ENCODE measurements around the gene XPR1. TPM values are rescaled to one million over a fixed set of nuclear protein-coding genes. Genes with fewer than 3 reads are reported as not detected.
"Not testable (repeated sequence)": the region's sequence is repeated elsewhere in the genome, so short reads cannot be mapped to it uniquely, and the experiment has no call there.

XPR1 gene
- total RNA-seq, 1 donor from 2014 or later = 62.6 TPM

GRCh38 chr1:180722586-180722985 is 90.8 kb downstream of the XPR1 start:
- Mint-ChIP-seq H3K4me1 (ENCODE audit: low read depth) (no peaks in the 10 kb centered on the region), H3K4me3 (ENCODE audit: low read depth) (no peak overlapping the region), H3K9me3 (ENCODE audit: low read depth) (peaks cover 7% of the 10 kb centered on the region), H3K36me3 (ENCODE audit: insufficient read depth) (peaks cover 14% of the 10 kb centered on the region), H3K27ac (no peak overlapping the region), H3K27me3 (no peaks in the 10 kb centered on the region)
- TF ChIP-seq, protein P1, sequence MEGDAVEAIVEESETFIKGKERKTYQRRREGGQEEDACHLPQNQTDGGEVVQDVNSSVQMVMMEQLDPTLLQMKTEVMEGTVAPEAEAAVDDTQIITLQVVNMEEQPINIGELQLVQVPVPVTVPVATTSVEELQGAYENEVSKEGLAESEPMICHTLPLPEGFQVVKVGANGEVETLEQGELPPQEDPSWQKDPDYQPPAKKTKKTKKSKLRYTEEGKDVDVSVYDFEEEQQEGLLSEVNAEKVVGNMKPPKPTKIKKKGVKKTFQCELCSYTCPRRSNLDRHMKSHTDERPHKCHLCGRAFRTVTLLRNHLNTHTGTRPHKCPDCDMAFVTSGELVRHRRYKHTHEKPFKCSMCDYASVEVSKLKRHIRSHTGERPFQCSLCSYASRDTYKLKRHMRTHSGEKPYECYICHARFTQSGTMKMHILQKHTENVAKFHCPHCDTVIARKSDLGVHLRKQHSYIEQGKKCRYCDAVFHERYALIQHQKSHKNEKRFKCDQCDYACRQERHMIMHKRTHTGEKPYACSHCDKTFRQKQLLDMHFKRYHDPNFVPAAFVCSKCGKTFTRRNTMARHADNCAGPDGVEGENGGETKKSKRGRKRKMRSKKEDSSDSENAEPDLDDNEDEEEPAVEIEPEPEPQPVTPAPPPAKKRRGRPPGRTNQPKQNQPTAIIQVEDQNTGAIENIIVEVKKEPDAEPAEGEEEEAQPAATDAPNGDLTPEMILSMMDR (IDR thresholded peaks at IDR 0.05; ENCODE audit: unreplicated experiment) = no peak
- DNase-seq (ENCODE audit: low spot score, unreplicated experiment) = no peak

DNA sequence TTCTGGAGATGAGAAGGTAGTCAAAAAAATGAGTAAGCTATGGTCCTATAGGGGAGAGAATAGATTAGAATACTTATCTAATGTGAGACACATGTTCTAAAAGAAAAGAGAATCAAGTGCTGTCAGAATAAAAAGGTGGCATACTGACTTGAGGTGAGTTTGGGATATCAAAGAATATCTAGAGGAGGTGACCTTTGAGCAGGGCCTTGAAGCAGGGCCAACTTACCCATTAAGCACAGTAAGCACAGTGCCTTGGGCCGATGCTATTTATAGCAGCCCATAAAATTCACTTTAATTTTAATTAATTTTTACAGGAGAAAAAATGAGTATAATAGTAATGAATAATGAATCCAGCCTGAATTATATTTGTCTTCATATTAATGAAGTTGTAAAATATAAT is 92.2 kb downstream of the XPR1 start:
- H3K36me3 Mint-ChIP-seq (ENCODE audit: insufficient read depth) = peaks cover 19% of the 10 kb centered on the region
- TF ChIP-seq, protein P1 (IDR thresholded peaks at IDR 0.05; ENCODE audit: unreplicated experiment) = no peak
- H3K4me3 Mint-ChIP-seq (ENCODE audit: low read depth) = no peak overlapping the region

DNA sequence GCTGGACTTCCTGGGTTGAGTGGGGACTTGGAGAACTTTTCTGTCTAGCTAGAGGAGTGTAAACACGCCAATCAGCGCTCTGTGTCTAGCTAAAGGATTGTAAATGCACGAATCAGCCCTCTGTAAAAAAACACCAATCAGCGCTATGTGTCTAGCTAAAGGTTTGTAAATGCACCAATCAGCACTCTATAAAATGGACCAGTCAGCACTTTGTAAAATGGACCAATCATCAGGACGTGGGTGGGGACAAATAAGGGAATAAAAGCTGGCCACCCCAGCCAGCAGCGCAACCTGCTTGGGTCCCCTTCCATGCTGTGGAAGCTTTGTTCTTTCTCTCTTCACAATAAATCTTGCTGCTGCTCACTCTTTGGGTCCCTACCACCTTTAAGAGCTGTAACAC is 94.2 kb downstream of the XPR1 start:
- H3K9me3 Mint-ChIP-seq (ENCODE audit: low read depth) = peaks cover 26% of the 10 kb centered on the region
- H3K27me3 Mint-ChIP-seq; DNase-seq (ENCODE audit: low spot score, unreplicated experiment); H3K27ac Mint-ChIP-seq; H3K4me1 Mint-ChIP-seq (ENCODE audit: low read depth); H3K4me3 Mint-ChIP-seq (ENCODE audit: low read depth): not testable (repeated sequence)
- peaks cover 28% of the 10 kb centered on the region for H3K36me3 Mint-ChIP-seq (ENCODE audit: insufficient read depth)

More for the DNA sequence above, 92.2 kb downstream of the XPR1 start:
- no peaks in the 10 kb centered on the region for H3K4me1 Mint-ChIP-seq (ENCODE audit: low read depth)
- no peak overlapping the region for H3K27ac Mint-ChIP-seq
- DNase-seq (ENCODE audit: low spot score, unreplicated experiment) = no peak
- peaks cover 11% of the 10 kb centered on the region for H3K9me3 Mint-ChIP-seq (ENCODE audit: low read depth)
- no peaks in the 10 kb centered on the region for H3K27me3 Mint-ChIP-seq

GRCh38 chr1:180727751-180728150 is 95.9 kb downstream of the XPR1 start:
- H3K27ac Mint-ChIP-seq; DNase-seq (ENCODE audit: low spot score, unreplicated experiment); H3K4me1 Mint-ChIP-seq (ENCODE audit: low read depth); H3K27me3 Mint-ChIP-seq; H3K4me3 Mint-ChIP-seq (ENCODE audit: low read depth): not testable (repeated sequence)
- peaks cover 35% of the 10 kb centered on the region for H3K36me3 Mint-ChIP-seq (ENCODE audit: insufficient read depth)
- peaks cover 37% of the 10 kb centered on the region for H3K9me3 Mint-ChIP-seq (ENCODE audit: low read depth)

GRCh38 chr1:180728472-180729106 is 96.8 kb downstream of the XPR1 start:
- H3K36me3 Mint-ChIP-seq (ENCODE audit: insufficient read depth) = peaks cover 40% of the 10 kb centered on the region
- no peak overlapping the region for H3K4me3 Mint-ChIP-seq (ENCODE audit: low read depth)
- no peaks in the 10 kb centered on the region for H3K27me3 Mint-ChIP-seq
- H3K27ac Mint-ChIP-seq = no peak overlapping the region
- H3K9me3 Mint-ChIP-seq (ENCODE audit: low read depth) = peaks cover 43% of the 10 kb centered on the region
- no peaks in the 10 kb centered on the region for H3K4me1 Mint-ChIP-seq (ENCODE audit: low read depth)
- no peak for DNase-seq (ENCODE audit: low spot score, unreplicated experiment)
- TF ChIP-seq, protein P1 (IDR thresholded peaks at IDR 0.05; ENCODE audit: unreplicated experiment) = no peak

- DNase-seq (ENCODE audit: low spot score, unreplicated experiment) = no peak
- Mint-ChIP-seq H3K9me3 (ENCODE audit: low read depth) (peaks cover 54% of the 10 kb centered on the region), H3K4me3 (ENCODE audit: low read depth) (no peak overlapping the region), H3K27ac (no peak overlapping the region), H3K36me3 (ENCODE audit: insufficient read depth) (peaks cover 43% of the 10 kb centered on the region), H3K4me1 (ENCODE audit: low read depth) (no peaks in the 10 kb centered on the region), H3K27me3 (no peaks in the 10 kb centered on the region)
- TF ChIP-seq, protein P1 (IDR thresholded peaks at IDR 0.05; ENCODE audit: unreplicated experiment) = no peak
Measured at GRCh38 chr1:180731131-180731530, 99.3 kb downstream of the XPR1 start.
